KMS-11 (cell line): Measurements from ENCODE around the gene HDAC4.

Experiments
- H2AFZ ChIP-seq: fragments of 200-600 bp; sonication (generic); 2 replicates; pipeline ENCODE4 v1.6.1; 2016; ENCODE audit warnings: antibody characterized with exemption, mixed run types, low read depth
- H3K27ac ChIP-seq: fragments of 200-600 bp; sonication (generic); 2 replicates; pipeline ENCODE4 v1.6.1; 2016; ENCODE audit warnings: mild to moderate bottlenecking, mixed run types
- H3K27me3 ChIP-seq: fragments of 200-600 bp; sonication (generic); 2 replicates; pipeline ENCODE4 v1.6.1; 2017; ENCODE audit warnings: mild to moderate bottlenecking, low read depth, mixed run types, moderate library complexity; ENCODE audit not compliant: insufficient read depth
- H3K36me3 ChIP-seq: fragments of 200-600 bp; sonication (generic); 2 replicates; pipeline ENCODE4 v1.6.1; 2017; ENCODE audit warnings: mild to moderate bottlenecking, mixed run types; ENCODE audit not compliant: insufficient read depth
- H3K4me1 ChIP-seq: fragments of 200-600 bp; sonication (generic); 2 replicates; pipeline ENCODE4 v1.6.1; 2016; ENCODE audit warnings: mild to moderate bottlenecking, low read depth, mixed run types; ENCODE audit not compliant: poor library complexity, severe bottlenecking
- H3K4me2 ChIP-seq: fragments of 200-600 bp; sonication (generic); 2 replicates; pipeline ENCODE4 v1.7.0; 2016; ENCODE audit warnings: mild to moderate bottlenecking, mixed run types
- H3K4me3 ChIP-seq: fragments of 200-600 bp; sonication (generic); IDR thresholded peaks from 2 replicates; pipeline ENCODE4 v1.6.1; 2017; ENCODE audit warnings: low read depth, low read length, mixed read lengths; ENCODE audit not compliant: insufficient read depth
- H3K79me2 ChIP-seq: fragments of 200-600 bp; sonication (generic); 2 replicates; pipeline ENCODE4 v1.6.1; 2016; ENCODE audit warnings: low read depth, mixed run types; ENCODE audit not compliant: insufficient read depth
- H3K9ac ChIP-seq: fragments of 200-600 bp; sonication (generic); 2 replicates; pipeline ENCODE4 v1.6.1; 2016; ENCODE audit warnings: mild to moderate bottlenecking, mixed run types
- H4K20me1 ChIP-seq: fragments of 200-600 bp; sonication (generic); 2 replicates; pipeline ENCODE4 v1.6.1; 2016; ENCODE audit warnings: mild to moderate bottlenecking, mixed run types; ENCODE audit not compliant: insufficient read depth
- CTCF ChIP-seq: fragments of 200-600 bp; sonication (generic); conservative IDR thresholded peaks from 2 replicates; pipeline ENCODE4 v1.6.1; 2017; ENCODE audit warnings: low read depth, mild to moderate bottlenecking, antibody characterized with exemption, low read length, moderate library complexity, mixed read lengths

Gene HDAC4

GRCh38 chr2:239147376-239147775 lies 253.4 kb downstream of the HDAC4 start:
- Histone ChIP-seq H3K4me1 (peaks cover 41% of the 10 kb centered on the region), H3K9ac (no peak overlapping the region), H3K4me2 (no peak overlapping the region), H3K36me3 (no peaks in the 10 kb centered on the region), H3K27me3 (no peaks in the 10 kb centered on the region), H3K79me2 (no peaks in the 10 kb centered on the region), H2AFZ (no peak overlapping the region), H4K20me1 (no peaks in the 10 kb centered on the region), H3K27ac (no peak overlapping the region), H3K4me3 (no peak overlapping the region)
- no peak for TF ChIP-seq CTCF

DNA sequence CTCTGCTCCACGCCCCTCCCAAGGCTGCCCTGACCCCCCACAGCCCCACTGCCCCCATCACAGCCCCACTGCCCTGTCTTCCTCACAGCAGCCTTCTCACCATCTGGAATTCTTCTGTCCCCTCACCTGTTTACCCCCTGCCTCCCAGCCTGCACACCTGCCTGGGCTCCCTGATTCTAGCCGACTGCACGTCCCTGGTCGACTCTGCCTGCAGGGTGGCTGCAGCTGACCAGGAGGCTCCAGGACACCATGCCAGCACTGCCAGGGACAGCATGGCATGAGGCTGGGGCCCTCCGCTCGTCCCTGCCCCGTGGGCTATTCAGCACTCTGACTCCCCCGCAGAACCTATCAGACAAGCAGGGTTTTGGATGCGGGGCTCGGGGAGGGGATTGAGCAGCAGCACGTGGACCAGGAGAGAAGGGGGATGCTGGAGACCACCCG lies 254.1 kb downstream of the HDAC4 start:
- Histone ChIP-seq H3K4me3 (no peak overlapping the region), H4K20me1 (no peaks in the 10 kb centered on the region), H3K36me3 (no peaks in the 10 kb centered on the region), H2AFZ (no peak overlapping the region), H3K4me2 (no peak overlapping the region), H3K79me2 (no peaks in the 10 kb centered on the region), H3K27me3 (no peaks in the 10 kb centered on the region), H3K4me1 (peaks cover 41% of the 10 kb centered on the region), H3K27ac (no peak overlapping the region), H3K9ac (no peak overlapping the region)
- TF ChIP-seq CTCF, result no peak

GRCh38 chr2:239146011-239146641 lies 254.7 kb downstream of the HDAC4 start:
- H3K4me3 ChIP-seq, result no peak overlapping the region
- peak overlapping the region; percentile 79 for H3K4me2 ChIP-seq

GRCh38 chr2:239145601-239146000 lies 255.2 kb downstream of the HDAC4 start:
- Histone ChIP-seq H3K4me3 (no peak overlapping the region), H3K36me3 (no peaks in the 10 kb centered on the region), H2AFZ (no peak overlapping the region; the same call in 1 of the 2 replicates), H3K27me3 (no peaks in the 10 kb centered on the region), H3K79me2 (no peaks in the 10 kb centered on the region), H3K4me1 (peaks cover 41% of the 10 kb centered on the region), H4K20me1 (no peaks in the 10 kb centered on the region), H3K4me2 (peak overlapping the region; percentile 79), H3K9ac (peak overlapping the region; percentile 44; the same call in 1 of the 2 replicates), H3K27ac (peak overlapping the region; percentile 76)
- TF ChIP-seq CTCF, result no peak

More at GRCh38 chr2:239146011-239146641, 254.7 kb downstream of the HDAC4 start:
- no peaks in the 10 kb centered on the region for H4K20me1 ChIP-seq
- TF ChIP-seq CTCF, result no peak
- peak overlapping the region; percentile 44 for H3K9ac ChIP-seq
- H3K36me3 ChIP-seq, result no peaks in the 10 kb centered on the region
- peak overlapping the region; percentile 76 for H3K27ac ChIP-seq
- no peaks in the 10 kb centered on the region for H3K79me2 ChIP-seq
- no peaks in the 10 kb centered on the region for H3K27me3 ChIP-seq
- H3K4me1 ChIP-seq, result peaks cover 41% of the 10 kb centered on the region
- H2AFZ ChIP-seq, result no peak overlapping the region; the same call in 1 of the 2 replicates
